UCSD-AML1 (cell line): ENCODE results near the gene SYT13.
A peak's percentile ranks its signal among the peaks of the same experiment; 100 is the strongest.

ENCODE experiments used
- DNase-seq: peaks from one replicate; lab custom pipeline; 2025; ENCODE audit not compliant: unreplicated experiment; lab: John Stamatoyannopoulos, UW

SYT13 gene

GRCh38 chr11:45313171-45313865, 27.2 kb upstream of the SYT13 start:
- DNase-seq = no peak

- DNase-seq = no peak
Observed at GRCh38 chr11:45305874-45306623, 19.9 kb upstream of the SYT13 start.

GRCh38 chr11:45304992-45305335, 18.8 kb upstream of the SYT13 start:
- DNase-seq = no peak

- no peak for DNase-seq
Observed at GRCh38 chr11:45304111-45304991, 18.2 kb upstream of the SYT13 start.

- no peak for DNase-seq
Observed at GRCh38 chr11:45303316-45303715, 17.2 kb upstream of the SYT13 start.

GRCh38 chr11:45301537-45302246, 15.6 kb upstream of the SYT13 start:
- DNase-seq = no peak

- no peak for DNase-seq
Observed at GRCh38 chr11:45300715-45301114, 14.6 kb upstream of the SYT13 start.

- no peak for DNase-seq
Observed at GRCh38 chr11:45298718-45299117, 12.6 kb upstream of the SYT13 start.

GRCh38 chr11:45296075-45296474, 9.9 kb upstream of the SYT13 start:
- no peak for DNase-seq

GRCh38 chr11:45294499-45294898, 8.4 kb upstream of the SYT13 start:
- DNase-seq = no peak

- DNase-seq = peak; percentile 70
Observed at GRCh38 chr11:45293566-45294192, 7.5 kb upstream of the SYT13 start.

GRCh38 chr11:45290586-45290985, 4.4 kb upstream of the SYT13 start:
- no peak for DNase-seq

- DNase-seq = no peak
Observed at GRCh38 chr11:45289369-45289768, 3.2 kb upstream of the SYT13 start.

GRCh38 chr11:45288339-45288738, 2.2 kb upstream of the SYT13 start:
- DNase-seq = no peak

GRCh38 chr11:45287316-45287903, 1.3 kb upstream of the SYT13 start:
- no peak for DNase-seq

- no peak for DNase-seq
Observed at GRCh38 chr11:45285250-45285828, 802 bp downstream of the SYT13 start.

GRCh38 chr11:45282081-45282480, 4.1 kb downstream of the SYT13 start:
- DNase-seq = no peak

- no peak for DNase-seq
Observed at GRCh38 chr11:45280449-45280848, 5.7 kb downstream of the SYT13 start.

GRCh38 chr11:45279645-45280044, 6.5 kb downstream of the SYT13 start:
- no peak for DNase-seq

- DNase-seq = no peak
Observed at GRCh38 chr11:45278714-45279113, 7.4 kb downstream of the SYT13 start.
